Neural cell (in vitro differentiated cells): ENCODE measurements around the gene AMD1. TPM values are rescaled to one million over a fixed set of nuclear protein-coding genes. Genes with fewer than 3 reads are reported as not detected.

Source experiments
- H2AFZ ChIP-seq: fragments of 200-600, 300-800 bp; sonication (generic), shearing (Covaris generic); 2 replicates; pipeline ENCODE4 v1.6.0; 2014; ENCODE audit warnings: low read depth, mild to moderate bottlenecking, antibody characterized with exemption, low read length, moderate library complexity
- H3F3A ChIP-seq: fragments of 200-600 bp; shearing (Covaris generic); 2 replicates; pipeline ENCODE4 v1.6.1; 2016; ENCODE audit warnings: mild to moderate bottlenecking, moderate library complexity, mixed read lengths, antibody characterized with exemption, low read length; ENCODE audit not compliant: insufficient read depth, poor library complexity, severe bottlenecking
- H3K27ac ChIP-seq: fragments of 200-600, 300-800 bp; sonication (generic), shearing (Covaris generic); 2 replicates; pipeline ENCODE4 v1.5.1; 2014; ENCODE audit warnings: mild to moderate bottlenecking, low read length, moderate library complexity
- H3K27me3 ChIP-seq: fragments of 300-800, 200-600 bp; sonication (generic), shearing (Covaris generic); 2 replicates; pipeline ENCODE4 v1.6.0; 2014; ENCODE audit warnings: mild to moderate bottlenecking, low read depth, low read length, moderate library complexity; ENCODE audit not compliant: insufficient read depth
- H3K36me3 ChIP-seq: fragments of 300-800, 200-600 bp; sonication (generic), shearing (Covaris generic); 2 replicates; pipeline ENCODE4 v1.5.1; 2014; ENCODE audit warnings: mild to moderate bottlenecking, antibody characterized with exemption, low read length, moderate library complexity; ENCODE audit not compliant: insufficient read depth
- H3K4me2 ChIP-seq: fragments of 300-800, 200-600 bp; sonication (generic), shearing (Covaris generic); 2 replicates; pipeline ENCODE4 v1.6.0; 2014; ENCODE audit warnings: mild to moderate bottlenecking, low read length
- H3K4me3 ChIP-seq: fragments of 300-800, 200-600 bp; sonication (generic), shearing (Covaris generic); 2 replicates; pipeline ENCODE4 v1.5.1; 2014; ENCODE audit warnings: mild to moderate bottlenecking, low read length, moderate library complexity
- H3K79me2 ChIP-seq: fragments of 200-600 bp; shearing (Covaris generic); replicated peaks from 2 replicates; pipeline ENCODE4 v1.6.0; 2014; ENCODE audit warnings: mild to moderate bottlenecking, low read length, moderate library complexity; ENCODE audit not compliant: insufficient read depth
- H3K9ac ChIP-seq: fragments of 300-800, 200-600 bp; sonication (generic), shearing (Covaris generic); 2 replicates; pipeline ENCODE4 v1.6.1; 2016; ENCODE audit warnings: mild to moderate bottlenecking, low read length, mixed read lengths
- H3K9me2 ChIP-seq: fragments of 200-600 bp; shearing (Covaris generic); 2 replicates; pipeline ENCODE4 v1.6.1; 2016; ENCODE audit warnings: mild to moderate bottlenecking, low read length, mixed read lengths; ENCODE audit not compliant: insufficient read depth
- H3K9me3 ChIP-seq: fragments of 200-600, 300-800 bp; sonication (generic), shearing (Covaris generic); 2 replicates; pipeline ENCODE4 v1.6.1; 2016; ENCODE audit warnings: mild to moderate bottlenecking, mixed run types, low read length, moderate library complexity, mixed read lengths
- H4K20me1 ChIP-seq: fragments of 200-600 bp; shearing (Covaris generic); 2 replicates; pipeline ENCODE4 v1.6.1; 2016; ENCODE audit warnings: mild to moderate bottlenecking, mixed run types; ENCODE audit not compliant: insufficient read depth
- CTCF ChIP-seq: fragments of 450-650 bp; IDR thresholded peaks from 2 replicates; pipeline ENCODE4 v1.5.1; 2014; ENCODE audit warnings: antibody characterized with exemption, mild to moderate bottlenecking, moderate library complexity; ENCODE audit not compliant: poor library complexity, severe bottlenecking
- EP300 ChIP-seq: fragments of 450-650 bp; conservative IDR thresholded peaks from 2 replicates; pipeline ENCODE4 v1.6.1; 2014; ENCODE audit warnings: antibody characterized with exemption, mild to moderate bottlenecking, moderate library complexity; ENCODE audit not compliant: poor library complexity, severe bottlenecking
- EZH2 ChIP-seq: fragments of 200-600, 300-800 bp; shearing (Covaris generic), sonication (generic); IDR thresholded peaks from 2 replicates; pipeline ENCODE4 v1.6.1; 2014; ENCODE audit warnings: antibody characterized with exemption, low read length, borderline replicate concordance, mild to moderate bottlenecking; ENCODE audit not compliant: insufficient read depth, poor library complexity, severe bottlenecking
- MXI1 ChIP-seq: fragments of 450-650 bp; conservative IDR thresholded peaks from 2 replicates; pipeline ENCODE4 v1.6.1; 2014; ENCODE audit warnings: antibody characterized with exemption, mild to moderate bottlenecking; ENCODE audit not compliant: poor library complexity, severe bottlenecking
- POLR2AphosphoS5 ChIP-seq: IDR thresholded peaks from 2 replicates; pipeline ENCODE4 v1.6.1; 2012
- RAD21 ChIP-seq: fragments of 450-650 bp; conservative IDR thresholded peaks from 2 replicates; pipeline ENCODE4 v1.6.1; 2014; ENCODE audit warnings: antibody characterized with exemption, mild to moderate bottlenecking, moderate library complexity
- REST ChIP-seq: IDR thresholded peaks from 2 replicates; pipeline ENCODE4 v1.6.1; 2012; ENCODE audit warnings: borderline replicate concordance
- SMC3 ChIP-seq: fragments of 450-650 bp; conservative IDR thresholded peaks from 2 replicates; pipeline ENCODE4 v1.6.1; 2014; ENCODE audit warnings: antibody characterized with exemption, mild to moderate bottlenecking, moderate library complexity; ENCODE audit not compliant: poor library complexity
- TAF1 ChIP-seq: IDR thresholded peaks from 2 replicates; pipeline ENCODE4 v1.6.1; 2012; ENCODE audit warnings: low read depth
- polyA plus RNA-seq: library from polyadenylated mRNA; depleted of rRNA; stranded (reverse); fragments of >200 nt; gene quantifications from 2 replicates; pipeline ENCODE4 v1.2.3, GENCODE V29; 2014

AMD1 gene
- polyA plus RNA-seq, 1 donor from 2014 or later, result 86.5 TPM

DNA sequence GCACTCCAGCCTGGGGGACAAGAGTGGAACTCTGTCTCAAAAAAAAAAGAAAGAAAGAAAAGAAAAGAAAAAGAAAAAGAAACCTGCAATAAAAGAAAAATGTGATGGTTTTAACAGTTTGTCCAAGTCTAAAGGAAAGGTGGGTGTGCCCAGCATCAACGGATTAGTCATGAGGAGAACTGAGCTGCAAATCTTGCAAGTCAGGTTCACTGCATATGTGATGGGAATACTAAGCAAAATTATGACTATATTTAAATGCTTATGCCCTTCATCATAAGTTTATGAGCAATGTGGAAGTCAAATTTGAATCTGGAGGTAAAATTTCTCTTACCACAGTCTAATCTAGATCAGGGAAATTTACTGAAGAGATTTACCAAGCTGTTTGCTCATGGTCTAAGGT is 46.2 kb upstream of the AMD1 start:
- Histone ChIP-seq H3K27ac (no peak overlapping the region), H3F3A (no peaks in the 10 kb centered on the region), H3K27me3 (no peaks in the 10 kb centered on the region), H3K4me2 (no peak overlapping the region), H3K9me2 (no peaks in the 10 kb centered on the region), H3K4me3 (no peak overlapping the region), H4K20me1 (no peaks in the 10 kb centered on the region), H3K9ac (no peak overlapping the region), H3K9me3 (no peaks in the 10 kb centered on the region), H3K79me2 (no peaks in the 10 kb centered on the region), H3K36me3 (no peaks in the 10 kb centered on the region), H2AFZ (no peak overlapping the region)
- TF ChIP-seq MXI1, result no peak
- no peak for TF ChIP-seq POLR2AphosphoS5
- no peak for TF ChIP-seq EZH2
- no peak for TF ChIP-seq CTCF
- TF ChIP-seq EP300, result no peak
- no peak for TF ChIP-seq SMC3
- TF ChIP-seq REST, result no peak
- no peak for TF ChIP-seq RAD21
- no peak for TF ChIP-seq TAF1

DNA sequence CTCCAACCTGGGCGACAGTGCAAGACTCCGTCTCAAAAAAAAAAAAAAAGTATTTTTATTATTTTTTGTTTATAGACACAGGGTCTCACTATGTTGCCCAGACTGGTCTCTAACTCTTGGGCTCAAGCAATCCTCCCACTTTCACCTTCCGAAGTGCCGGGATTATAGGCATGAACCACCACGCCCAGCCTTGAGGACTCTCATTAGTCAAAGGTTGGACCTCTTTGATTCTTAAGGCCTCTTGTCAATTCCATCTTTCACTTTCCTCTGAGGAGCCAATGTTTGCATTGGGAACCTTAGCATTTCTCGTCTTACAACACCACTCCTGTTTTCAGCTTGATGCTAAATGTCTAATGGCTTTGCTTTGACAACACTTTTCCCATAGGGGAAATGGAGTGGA is 43.2 kb upstream of the AMD1 start:
- Histone ChIP-seq H3K4me2 (no peak overlapping the region), H3K4me3 (no peak overlapping the region), H3K9ac (no peak overlapping the region), H3K9me3 (no peaks in the 10 kb centered on the region), H3K27me3 (no peaks in the 10 kb centered on the region), H2AFZ (no peak overlapping the region), H3K9me2 (no peaks in the 10 kb centered on the region), H4K20me1 (no peaks in the 10 kb centered on the region), H3F3A (no peaks in the 10 kb centered on the region), H3K79me2 (no peaks in the 10 kb centered on the region), H3K36me3 (no peaks in the 10 kb centered on the region), H3K27ac (no peak overlapping the region)
- TF ChIP-seq POLR2AphosphoS5 (no peak), RAD21 (no peak), MXI1 (no peak), EP300 (no peak), EZH2 (no peak), REST (no peak), SMC3 (no peak), CTCF (no peak), TAF1 (no peak)
